K562 (cell line): ENCODE data around the gene EEFSEC. TPM values are rescaled to one million over a fixed set of nuclear protein-coding genes. Genes with fewer than 3 reads are reported as not detected.

ENCODE experiments used
- C11orf30 ChIP-seq: fragments of 450-650 bp; IDR thresholded peaks from 2 replicates; pipeline ENCODE4 v1.6.1; 2016; ENCODE audit warnings: low read depth, mild to moderate bottlenecking
- CBX3 ChIP-seq, 2 experiments: IDR thresholded peaks; 1 replicate in 1 of 2; 2 replicates in 1 of 2; pipeline ENCODE4 v1.6.1; 2012; ENCODE audit warnings: inconsistent platforms in 2 of 2, low read length in 2 of 2, borderline replicate concordance in 1 of 2, control low read depth in 1 of 2
- DMBX1 ChIP-seq: fragments of 250-450 bp; sonication (Bioruptor Pico); IDR thresholded peaks from 2 replicates; pipeline ENCODE4 v1.8.0; 2022; ENCODE audit warnings: inconsistent platforms, mild to moderate bottlenecking, moderate library complexity, borderline replicate concordance
- ELF4 ChIP-seq: fragments of 450-650 bp; formaldehyde crosslinking; IDR thresholded peaks from 2 replicates; pipeline ENCODE4 v1.4.0; 2022; ENCODE audit warnings: missing genetic modification characterization
- FOXJ3 ChIP-seq: sonication (generic); formaldehyde crosslinking; IDR thresholded peaks from 2 replicates; pipeline ENCODE4 v1.4.0; 2020; ENCODE audit warnings: mild to moderate bottlenecking, missing genetic modification reagents
- FOXK1 ChIP-seq: sonication (generic); formaldehyde crosslinking; IDR thresholded peaks from 2 replicates; pipeline ENCODE4 v1.8.0; 2022; ENCODE audit warnings: missing genetic modification reagents, mild to moderate bottlenecking, borderline replicate concordance
- GTF2E2 ChIP-seq: fragments of 200-800 bp; sonication (Bioruptor generic); IDR thresholded peaks from 2 replicates; pipeline ENCODE4 v1.6.1; 2016; ENCODE audit warnings: missing genetic modification characterization, missing compliant biosample characterization
- HDAC3 ChIP-seq: fragments of 450-650 bp; IDR thresholded peaks from 2 replicates; pipeline ENCODE4 v1.6.1; 2018; ENCODE audit warnings: borderline replicate concordance, mild to moderate bottlenecking, moderate library complexity; ENCODE audit not compliant: partially characterized antibody
- LCOR ChIP-seq: sonication (generic); formaldehyde crosslinking; IDR thresholded peaks from 2 replicates; pipeline ENCODE4 v1.8.0; 2022; ENCODE audit warnings: mild to moderate bottlenecking, missing genetic modification reagents
- MAZ ChIP-seq, 2 experiments: fragments of 450-650 bp in 1 of 2; sonication (generic) in 1 of 2; formaldehyde crosslinking; IDR thresholded peaks in 1 of 2; conservative IDR thresholded peaks in 1 of 2; 2 replicates each; pipeline versions ENCODE4 v1.4.0 to v1.5.0; 2020; ENCODE audit warnings: mild to moderate bottlenecking in 1 of 2, missing genetic modification reagents in 1 of 2
- MCM7 ChIP-seq, 2 experiments: fragments of 450-650 bp; IDR thresholded peaks; 2 replicates each; pipeline ENCODE4 v1.6.1; 2016 to 2018
- NCOA6 ChIP-seq: fragments of 450-650 bp; IDR thresholded peaks from 2 replicates; pipeline ENCODE4 v1.6.1; 2017; ENCODE audit warnings: mild to moderate bottlenecking
- NFE2 ChIP-seq: IDR thresholded peaks from 2 replicates; pipeline ENCODE4 v1.6.1; 2014; ENCODE audit warnings: antibody characterized with exemption, low read depth
- PHB2 ChIP-seq: fragments of 450-650 bp; IDR thresholded peaks from 2 replicates; pipeline ENCODE4 v1.6.1; 2017; ENCODE audit warnings: low read depth
- POU5F1 ChIP-seq: fragments of 150-350 bp; IDR thresholded peaks from 2 replicates; pipeline ENCODE4 v1.6.1; 2014; ENCODE audit warnings: borderline replicate concordance, low read length, low read depth, mild to moderate bottlenecking; ENCODE audit not compliant: partially characterized antibody
- SAFB2 ChIP-seq: fragments of 200-400 bp; formaldehyde crosslinking; IDR thresholded peaks from 2 replicates; pipeline ENCODE4 v1.6.1; 2018; ENCODE audit warnings: borderline replicate concordance, low read length, low read depth, moderate library complexity; ENCODE audit not compliant: severe bottlenecking
- SRF ChIP-seq, 2 experiments: fragments of 250-450, 450-650 bp in 1 of 2; sonication (Bioruptor Pico) in 1 of 2; sonication (generic) in 1 of 2; formaldehyde crosslinking; IDR thresholded peaks; 2 replicates each; pipeline versions ENCODE4 v1.5.0 to v1.5.1; 2020 to 2022; ENCODE audit warnings: mild to moderate bottlenecking in 1 of 2, missing genetic modification reagents in 1 of 2
- ZFP30 ChIP-seq: fragments of 250-450 bp; sonication (Bioruptor Pico); IDR thresholded peaks from 2 replicates; pipeline ENCODE4 v1.8.0; 2022; ENCODE audit warnings: moderate library complexity, mild to moderate bottlenecking, inconsistent platforms, borderline replicate concordance
- ZNF79 ChIP-seq: fragments of 250-450 bp; sonication (Bioruptor Pico); IDR thresholded peaks from 2 replicates; pipeline ENCODE4 v1.4.0; 2020; ENCODE audit warnings: low read depth, mild to moderate bottlenecking, moderate library complexity
- polyA plus RNA-seq, 8 experiments: library from polyadenylated mRNA; depleted of rRNA in 4 of 8; stranded (reverse) in 5 of 8; unstranded in 3 of 8; fragments of >200 nt; fragmentation: Nextera tagmentation in 2 of 8; fragmentation: Illumina TruSeq in 1 of 8; extraction: Ambion mirVana in 2 of 8; extraction: Trizol in 1 of 8; gene quantifications; 2 replicates each; pipeline versions ENCODE4 v1.2.1 to v1.2.3, GENCODE V29; 2011 to 2014; ENCODE audit warnings: inconsistent platforms in 1 of 8, missing spikeins in 1 of 8
- total RNA-seq, 7 experiments: library from RNA; depleted of rRNA in 6 of 7; stranded (reverse); fragments of >200 nt in 6 of 7; fragmentation: Illumina TruSeq in 2 of 7; extraction: Trizol in 2 of 7; gene quantifications; 2 replicates each; pipeline versions ENCODE4 v1.2.1 to v1.2.3, GENCODE V29; 2011 to 2021; ENCODE audit warnings: low replicate concordance in 1 of 7
- TF ChIP-seq, protein P1 (sequence below): fragments of 450-650 bp; IDR thresholded peaks from 2 replicates; pipeline ENCODE4 v1.6.1; 2017; ENCODE audit warnings: antibody characterized with exemption, mild to moderate bottlenecking
- TF ChIP-seq, protein P2 (sequence below): fragments of 450-650 bp; formaldehyde crosslinking; IDR thresholded peaks from 2 replicates; pipeline ENCODE4 v1.4.0; 2022; ENCODE audit warnings: mild to moderate bottlenecking, moderate library complexity

Gene EEFSEC
- total and polyA plus RNA-seq, 9 of the 15 experiments (the other 6 are each of a cell fraction or from before 2014, with no cell fraction given), result 0.35 to 11.8 (median 7.7) TPM

DNA sequence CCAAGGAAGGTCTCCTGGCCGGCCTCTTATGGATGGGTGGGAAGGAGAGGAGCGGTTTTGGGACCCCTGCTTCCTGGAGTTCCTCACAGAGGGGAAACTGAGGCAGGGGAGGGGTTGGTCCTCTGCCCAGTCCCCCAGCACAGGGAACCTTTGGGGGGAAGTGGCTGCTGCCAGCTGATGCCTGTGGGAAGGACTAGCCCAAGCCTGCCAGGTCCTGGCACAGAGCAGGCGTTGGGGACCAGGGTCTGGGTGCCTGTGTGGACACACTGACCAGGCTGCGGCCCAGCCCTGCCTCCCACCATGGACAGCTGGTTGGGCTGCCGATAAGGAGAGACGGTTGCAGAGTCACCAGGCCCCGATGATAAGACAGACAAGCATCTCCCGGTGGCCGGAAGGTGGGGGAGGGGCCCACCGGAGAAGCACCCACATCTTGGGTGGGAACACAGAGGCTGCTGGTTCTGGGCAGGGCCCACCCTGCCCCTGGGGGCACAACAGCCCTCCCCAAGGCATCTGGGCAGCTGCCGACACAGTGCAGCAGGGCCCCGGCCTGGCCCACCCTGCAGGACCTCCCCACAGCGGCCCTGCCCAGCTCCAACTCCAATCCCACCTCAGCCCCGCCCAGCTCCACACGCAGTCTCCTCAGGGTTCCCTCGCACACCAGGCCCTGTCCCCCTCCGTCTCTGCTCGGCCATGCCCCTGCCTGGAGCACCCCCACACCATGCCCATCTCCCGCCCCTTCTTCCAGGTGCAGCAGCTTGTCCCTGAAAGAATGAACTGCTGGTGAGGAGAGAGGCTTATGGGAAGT, 262.7 kb downstream of the EEFSEC start (continued):
- TF ChIP-seq, protein P1, sequence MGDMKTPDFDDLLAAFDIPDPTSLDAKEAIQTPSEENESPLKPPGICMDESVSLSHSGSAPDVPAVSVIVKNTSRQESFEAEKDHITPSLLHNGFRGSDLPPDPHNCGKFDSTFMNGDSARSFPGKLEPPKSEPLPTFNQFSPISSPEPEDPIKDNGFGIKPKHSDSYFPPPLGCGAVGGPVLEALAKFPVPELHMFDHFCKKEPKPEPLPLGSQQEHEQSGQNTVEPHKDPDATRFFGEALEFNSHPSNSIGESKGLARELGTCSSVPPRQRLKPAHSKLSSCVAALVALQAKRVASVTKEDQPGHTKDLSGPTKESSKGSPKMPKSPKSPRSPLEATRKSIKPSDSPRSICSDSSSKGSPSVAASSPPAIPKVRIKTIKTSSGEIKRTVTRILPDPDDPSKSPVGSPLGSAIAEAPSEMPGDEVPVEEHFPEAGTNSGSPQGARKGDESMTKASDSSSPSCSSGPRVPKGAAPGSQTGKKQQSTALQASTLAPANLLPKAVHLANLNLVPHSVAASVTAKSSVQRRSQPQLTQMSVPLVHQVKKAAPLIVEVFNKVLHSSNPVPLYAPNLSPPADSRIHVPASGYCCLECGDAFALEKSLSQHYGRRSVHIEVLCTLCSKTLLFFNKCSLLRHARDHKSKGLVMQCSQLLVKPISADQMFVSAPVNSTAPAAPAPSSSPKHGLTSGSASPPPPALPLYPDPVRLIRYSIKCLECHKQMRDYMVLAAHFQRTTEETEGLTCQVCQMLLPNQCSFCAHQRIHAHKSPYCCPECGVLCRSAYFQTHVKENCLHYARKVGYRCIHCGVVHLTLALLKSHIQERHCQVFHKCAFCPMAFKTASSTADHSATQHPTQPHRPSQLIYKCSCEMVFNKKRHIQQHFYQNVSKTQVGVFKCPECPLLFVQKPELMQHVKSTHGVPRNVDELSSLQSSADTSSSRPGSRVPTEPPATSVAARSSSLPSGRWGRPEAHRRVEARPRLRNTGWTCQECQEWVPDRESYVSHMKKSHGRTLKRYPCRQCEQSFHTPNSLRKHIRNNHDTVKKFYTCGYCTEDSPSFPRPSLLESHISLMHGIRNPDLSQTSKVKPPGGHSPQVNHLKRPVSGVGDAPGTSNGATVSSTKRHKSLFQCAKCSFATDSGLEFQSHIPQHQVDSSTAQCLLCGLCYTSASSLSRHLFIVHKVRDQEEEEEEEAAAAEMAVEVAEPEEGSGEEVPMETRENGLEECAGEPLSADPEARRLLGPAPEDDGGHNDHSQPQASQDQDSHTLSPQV, result peak; percentile 92
- no peak for TF ChIP-seq SAFB2
- peak; percentile 9; the same call in 1 of the 2 replicates for TF ChIP-seq PHB2
- TF ChIP-seq ZFP30 (CRISPR knock-in tag), result no peak
- no peak for TF ChIP-seq SRF (CRISPR knock-in tag; IDR thresholded peaks at IDR 0.05)
- TF ChIP-seq GTF2E2 (tag), result peak; percentile 57; the same call in 1 of the 2 replicates
- TF ChIP-seq POU5F1, result no peak
- TF ChIP-seq DMBX1, result peak; percentile 90; the same call in 1 of the 2 replicates
- peak; percentile 76 for TF ChIP-seq HDAC3
- TF ChIP-seq MAZ (CRISPR knock-in tag; conservative IDR thresholded peaks at IDR 0.05 in 1 of 2, IDR thresholded peaks at IDR 0.05 in 1 of 2), result peak; percentile 71 to 92; a peak in 2 of 4 replicates
- peak; percentile 50 for TF ChIP-seq LCOR (CRISPR knock-in tag)
- TF ChIP-seq FOXK1 (CRISPR knock-in tag), result no peak
- peak; percentile 14; the same call in 1 of the 2 replicates for TF ChIP-seq ELF4 (CRISPR knock-in tag)
- no peak; a peak in 1 of 3 replicates for TF ChIP-seq CBX3 (IDR thresholded peaks at IDR 0.05; ENCODE audit: borderline replicate concordance in 1 of 2, low read length in 2 of 2)
- TF ChIP-seq NCOA6, result no peak
- TF ChIP-seq MCM7 (IDR thresholded peaks at IDR 0.05), result no peak
- TF ChIP-seq C11orf30, result peak; percentile 68
- no peak for TF ChIP-seq FOXJ3
- TF ChIP-seq, protein P2, sequence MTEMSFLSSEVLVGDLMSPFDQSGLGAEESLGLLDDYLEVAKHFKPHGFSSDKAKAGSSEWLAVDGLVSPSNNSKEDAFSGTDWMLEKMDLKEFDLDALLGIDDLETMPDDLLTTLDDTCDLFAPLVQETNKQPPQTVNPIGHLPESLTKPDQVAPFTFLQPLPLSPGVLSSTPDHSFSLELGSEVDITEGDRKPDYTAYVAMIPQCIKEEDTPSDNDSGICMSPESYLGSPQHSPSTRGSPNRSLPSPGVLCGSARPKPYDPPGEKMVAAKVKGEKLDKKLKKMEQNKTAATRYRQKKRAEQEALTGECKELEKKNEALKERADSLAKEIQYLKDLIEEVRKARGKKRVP (CRISPR knock-in tag), result peak; percentile 73
- TF ChIP-seq ZNF79 (CRISPR knock-in tag), result no peak
- peak; percentile 91 for TF ChIP-seq NFE2
